Measurements from ENCODE around the gene NCL.

NCL gene

GRCh38 chr2:231463698-231464575 lies at the start of gene NCL:
TSS of gene NCL (minus strand) at chr2:231464484. CDS start at chr2:231464353, 131 bp downstream.
- peak; percentile 89 to 92 for ATAC-seq

- ATAC-seq, result no peak
These were observed 49.5 kb upstream of the NCL start for GRCh38 chr2:231513746-231514224.

GRCh38 chr2:231512222-231512621 lies 47.9 kb upstream of the NCL start:
- ATAC-seq, result no peak

- ATAC-seq, result no peak
These were observed 39.5 kb upstream of the NCL start for GRCh38 chr2:231503766-231504165.

GRCh38 chr2:231502596-231502995 lies 38.3 kb upstream of the NCL start:
- ATAC-seq, result no peak

- ATAC-seq, result no peak
These were observed 33.4 kb upstream of the NCL start for GRCh38 chr2:231497651-231498050.

- no peak for ATAC-seq
These were observed 30.4 kb upstream of the NCL start for GRCh38 chr2:231494669-231495068.

- no peak for ATAC-seq
These were observed 26.5 kb upstream of the NCL start for GRCh38 chr2:231490801-231491200.

- no peak for ATAC-seq
These were observed 25.7 kb upstream of the NCL start for GRCh38 chr2:231489990-231490389.

- no peak for ATAC-seq
These were observed 24.0 kb upstream of the NCL start for GRCh38 chr2:231488331-231488730.

- no peak for ATAC-seq
These were observed 22.7 kb upstream of the NCL start for GRCh38 chr2:231486851-231487596.

- peak; percentile 38 to 41 for ATAC-seq
These were observed 19.4 kb upstream of the NCL start for GRCh38 chr2:231483398-231484329.

- peak; percentile 87 to 88 for ATAC-seq
These were observed 18.6 kb upstream of the NCL start for GRCh38 chr2:231482806-231483391.

- no peak for ATAC-seq
These were observed 16.5 kb upstream of the NCL start for GRCh38 chr2:231480781-231481180.

GRCh38 chr2:231479455-231479854 lies 15.2 kb upstream of the NCL start:
- no peak for ATAC-seq

GRCh38 chr2:231476920-231477319 lies 12.6 kb upstream of the NCL start:
- ATAC-seq, result no peak

- ATAC-seq, result no peak
These were observed 11.7 kb upstream of the NCL start for GRCh38 chr2:231475965-231476364.

- no peak for ATAC-seq
These were observed 8.5 kb upstream of the NCL start for GRCh38 chr2:231472816-231473215.

- ATAC-seq, result no peak
These were observed 6.1 kb upstream of the NCL start for GRCh38 chr2:231470246-231470900.

GRCh38 chr2:231469583-231469950 lies 5.3 kb upstream of the NCL start:
- no peak for ATAC-seq

- ATAC-seq, result no peak
These were observed 3.6 kb upstream of the NCL start for GRCh38 chr2:231467613-231468530.
